K562 (cell line): ENCODE measurements around the gene PLCB4. TPM values are rescaled to one million over a fixed set of nuclear protein-coding genes. Genes with fewer than 3 reads are reported as not detected.

Experiments used
- ATAC-seq: fragments of 200-7000 bp; cut with Tn5 transposase; 3 replicates; pipeline ENCODE4 v1.9.1; 2020; ENCODE audit warnings: moderate library complexity
- BruUV-seq: library from RNA; stranded (reverse); fragments of 400-500 nt; replicated peaks from 2 replicates; lab custom pipeline; 2021; lab: Mats Ljungman, UMichigan
- CTCF ChIA-PET: fragments of 300-600 bp; formaldehyde crosslinking; extraction: SDS; loops from one replicate; lab custom pipeline; 2021; ENCODE audit warnings: low intra/inter-chr PET ratio; lab: Yijun Ruan, JAX
- POLR2A ChIA-PET: fragments of 300-600, 350-650 bp; sonication (Branson Sonifier 250); formaldehyde crosslinking; extraction: SDS; loops from one replicate; lab custom pipeline; 2021; ENCODE audit warnings: antibody characterized with exemption, inconsistent platforms; lab: Yijun Ruan, JAX
- DNase-seq, 4 experiments: peaks; one replicate each; pipeline versions ENCODE4 v3.0.0 to v3.0.0-alpha.2; 2011 to 2018; ENCODE audit warnings: low spot score in 3 of 4, mixed read lengths in 3 of 4; ENCODE audit errors: extremely low read depth in 1 of 4
- FAIRE-seq: peaks from 2 replicates; lab custom pipeline; 2011; peaks lifted over from hg19 to GRCh38; lab: Jason Lieb, UNC
- H2AFZ ChIP-seq: 2 replicates; pipeline ENCODE4 v1.6.0; 2011; ENCODE audit warnings: low read depth, low read length, control low read depth, inconsistent platforms
- H3K27ac ChIP-seq: fragments of 200-600 bp; 3 replicates; pipeline ENCODE4 v1.8.0; 2011; ENCODE audit warnings: low read depth, mild to moderate bottlenecking, control low read depth, inconsistent platforms, low read length, moderate library complexity, mixed read lengths; ENCODE audit errors: extremely low read depth
- H3K27me3 ChIP-seq, 2 experiments: fragments of 300-600 bp in 1 of 2; 2 replicates in 1 of 2; 3 replicates in 1 of 2; pipeline versions ENCODE4 v1.6.0 to v1.8.0; 2011; ENCODE audit warnings: inconsistent platforms in 2 of 2, low read length in 2 of 2, mild to moderate bottlenecking in 1 of 2, mixed read lengths in 1 of 2, moderate library complexity in 1 of 2; ENCODE audit not compliant: control insufficient read depth in 2 of 2, insufficient read depth in 2 of 2
- H3K36me3 ChIP-seq: fragments of 300-600 bp; 3 replicates; pipeline ENCODE4 v1.8.0; 2011; ENCODE audit warnings: mild to moderate bottlenecking, low read length, inconsistent platforms; ENCODE audit not compliant: control insufficient read depth, insufficient read depth
- H3K4me1 ChIP-seq, 2 experiments: fragments of 200-600 bp in 1 of 2; replicated peaks in 1 of 2; 2 replicates in 1 of 2; 3 replicates in 1 of 2; pipeline versions ENCODE4 v1.5.1 to v1.8.0; 2011; ENCODE audit warnings: inconsistent platforms in 2 of 2, low read length in 2 of 2, mild to moderate bottlenecking in 1 of 2, mixed read lengths in 1 of 2, moderate library complexity in 1 of 2; ENCODE audit not compliant: control insufficient read depth in 2 of 2, insufficient read depth in 2 of 2
- H3K4me2 ChIP-seq: 2 replicates; pipeline ENCODE4 v1.6.1; 2011; ENCODE audit warnings: low read length, control low read depth, inconsistent platforms, mixed read lengths; ENCODE audit not compliant: insufficient read depth
- H3K4me3 ChIP-seq: fragments of 200-600 bp; sonication (generic), shearing (Covaris generic); 2 replicates; pipeline ENCODE4 v1.5.1; 2016; ENCODE audit warnings: control low read depth, inconsistent platforms
- H3K79me2 ChIP-seq: fragments of 200-600 bp; 3 replicates; pipeline ENCODE4 v1.8.0; 2011; ENCODE audit warnings: low read length, inconsistent platforms; ENCODE audit not compliant: control insufficient read depth, insufficient read depth
- H3K9ac ChIP-seq, 2 experiments: 2 replicates each; pipeline versions ENCODE4 v1.6.0 to v1.6.1; 2011; ENCODE audit warnings: low read depth in 2 of 2, low read length in 2 of 2, control low read depth in 1 of 2, inconsistent platforms in 1 of 2, mild to moderate bottlenecking in 1 of 2, mixed read lengths in 1 of 2; ENCODE audit not compliant: insufficient read depth in 1 of 2
- H3K9me1 ChIP-seq: one replicate; pipeline ENCODE4 v1.6.0; 2011; ENCODE audit warnings: inconsistent platforms, mild to moderate bottlenecking, low read length, moderate library complexity; ENCODE audit not compliant: control insufficient read depth, insufficient read depth
- H3K9me3 ChIP-seq: replicated peaks from 2 replicates; pipeline ENCODE4 v1.5.1; 2011; ENCODE audit warnings: low read depth, low read length, inconsistent platforms; ENCODE audit not compliant: control insufficient read depth, insufficient read depth
- H4K20me1 ChIP-seq: replicated peaks from 2 replicates; pipeline ENCODE4 v1.6.1; 2011; ENCODE audit warnings: low read length, inconsistent platforms, mixed read lengths; ENCODE audit not compliant: control insufficient read depth, insufficient read depth
- ATF1 ChIP-seq, 2 experiments: fragments of 450-650 bp in 1 of 2; IDR thresholded peaks; 2 replicates each; pipeline ENCODE4 v1.6.1; 2016; ENCODE audit warnings: missing compliant biosample characterization in 1 of 2, missing genetic modification characterization in 1 of 2
- CC2D1A ChIP-seq: fragments of 450-650 bp; IDR thresholded peaks from 2 replicates; pipeline ENCODE4 v1.6.1; 2017; ENCODE audit warnings: mild to moderate bottlenecking
- CHCHD3 ChIP-seq: fragments of 250-450 bp; sonication (Bioruptor Pico); IDR thresholded peaks from 2 replicates; pipeline ENCODE4 v2.1.2; 2022; ENCODE audit warnings: mild to moderate bottlenecking
- DACH1 ChIP-seq: fragments of 450-650 bp; IDR thresholded peaks from 2 replicates; pipeline ENCODE4 v1.6.1; 2018; ENCODE audit not compliant: partially characterized antibody
- KAT8 ChIP-seq: fragments of 450-650 bp; IDR thresholded peaks from 2 replicates; pipeline ENCODE4 v1.6.1; 2016; ENCODE audit warnings: low read depth, mild to moderate bottlenecking
- NBN ChIP-seq: fragments of 450-650 bp; IDR thresholded peaks from 2 replicates; pipeline ENCODE4 v1.6.1; 2016; ENCODE audit warnings: low read depth, mild to moderate bottlenecking
- NFRKB ChIP-seq: fragments of 450-650 bp; IDR thresholded peaks from 2 replicates; pipeline ENCODE4 v1.6.1; 2016; ENCODE audit warnings: low read depth
- SRSF9 ChIP-seq: fragments of 200-400 bp; formaldehyde crosslinking; IDR thresholded peaks from 2 replicates; pipeline ENCODE4 v1.6.1; 2017; ENCODE audit warnings: low read depth, low read length, borderline replicate concordance
- ZC3H8 ChIP-seq: fragments of 450-650 bp; IDR thresholded peaks from 2 replicates; pipeline ENCODE4 v1.6.1; 2017
- ZNF77 ChIP-seq: fragments of 250-450 bp; sonication (Bioruptor Pico); IDR thresholded peaks from 2 replicates; pipeline ENCODE4 v1.5.0; 2020
- WGBS: fragments of 100-300 bp; shearing (Covaris generic); methylation state at CpG from one replicate; pipeline ENCODE4 v1.1.6; 2016; ENCODE audit warnings: low coverage, mixed read lengths; ENCODE audit not compliant: insufficient coverage; ENCODE audit errors: missing lambda C conversion rate; 5-methylcytosine and 5-hydroxymethylcytosine counted together
- in situ Hi-C: fragments of 300-500 bp; cut with MboI; formaldehyde crosslinking; loops from 4 replicates; pipeline ENCODE4 v1.15.0; 2018; ENCODE audit warnings: inconsistent platforms, mixed read lengths
- intact Hi-C: fragments of 100-400 bp; cut with micrococcal nuclease; formaldehyde crosslinking; loops from 2 replicates; pipeline ENCODE4 v1.14.2; 2022
- polyA plus RNA-seq, 8 experiments: library from polyadenylated mRNA; depleted of rRNA in 4 of 8; stranded (reverse) in 5 of 8; unstranded in 3 of 8; fragments of >200 nt; fragmentation: Nextera tagmentation in 2 of 8; fragmentation: Illumina TruSeq in 1 of 8; extraction: Ambion mirVana in 2 of 8; extraction: Trizol in 1 of 8; gene quantifications; 2 replicates each; pipeline versions ENCODE4 v1.2.1 to v1.2.3, GENCODE V29; 2011 to 2014; ENCODE audit warnings: inconsistent platforms in 1 of 8, missing spikeins in 1 of 8
- total RNA-seq, 7 experiments: library from RNA; depleted of rRNA in 6 of 7; stranded (reverse); fragments of >200 nt in 6 of 7; fragmentation: Illumina TruSeq in 2 of 7; extraction: Trizol in 2 of 7; gene quantifications; 2 replicates each; pipeline versions ENCODE4 v1.2.1 to v1.2.3, GENCODE V29; 2011 to 2021; ENCODE audit warnings: low replicate concordance in 1 of 7

The PLCB4 gene
- total and polyA plus RNA-seq, 9 of the 15 experiments (the other 6 are each of a cell fraction or from before 2014, with no cell fraction given), result 0.20 to 2.9 (median 0.52) TPM

DNA sequence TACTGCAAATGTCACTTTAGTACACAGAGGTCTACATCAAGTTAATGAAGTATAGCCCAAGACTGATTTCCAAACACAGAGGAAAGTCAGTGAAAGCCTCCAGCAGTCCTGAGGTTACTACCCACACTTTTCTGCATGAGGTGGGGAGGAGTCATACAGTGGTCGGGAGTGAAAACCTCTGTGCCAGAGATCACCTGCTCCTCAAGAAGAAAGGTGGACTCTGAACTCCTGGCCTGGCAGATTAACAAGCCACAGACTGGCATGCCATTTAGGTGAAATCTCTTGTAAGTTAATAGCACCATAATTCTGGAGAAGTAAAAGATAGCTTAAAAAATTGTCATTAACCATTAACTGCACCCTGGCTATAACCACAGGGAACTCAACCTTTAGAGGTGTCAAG is 320.5 kb downstream of the PLCB4 start (continued):
- TF ChIP-seq NBN (no peak), CHCHD3 (CRISPR knock-in tag) (no peak)

DNA sequence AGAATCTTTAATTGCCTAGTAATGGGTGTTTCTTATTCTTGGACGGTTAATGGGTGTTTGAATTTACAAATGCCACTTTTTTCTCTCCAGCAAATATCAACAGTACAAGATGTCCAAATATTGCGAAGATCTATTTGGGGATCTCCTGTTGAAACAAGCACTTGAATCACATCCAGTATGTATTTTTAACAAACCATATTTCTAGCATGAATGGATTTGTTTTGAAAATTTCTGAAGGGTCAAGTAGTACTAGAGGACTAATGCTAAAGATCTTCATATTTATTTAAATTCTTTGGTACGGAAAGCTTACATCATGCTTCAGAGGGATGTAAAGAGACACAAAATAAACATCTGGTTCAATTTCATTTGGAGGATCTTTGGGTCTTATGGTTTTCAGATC is 321.6 kb downstream of the PLCB4 start:
- Histone ChIP-seq H3K79me2 (no peaks in the 10 kb centered on the region), H3K4me2 (no peak overlapping the region), H3K27ac (no peak overlapping the region), H3K36me3 (no peaks in the 10 kb centered on the region), H3K9ac (no peak overlapping the region), H3K4me3 (no peak overlapping the region), H3K9me3 (no peaks in the 10 kb centered on the region), H3K27me3 (no peaks in the 10 kb centered on the region), H3K9me1 (no peaks in the 10 kb centered on the region), H3K4me1 (no peaks in the 10 kb centered on the region), H4K20me1 (no peaks in the 10 kb centered on the region), H2AFZ (no peak overlapping the region)
- WGBS, result 0% methylated on average over 3 of the region's 3 CpGs
- CTCF ChIA-PET, result no interaction called here
- POLR2A ChIA-PET, result no interaction called here
- ATAC-seq (no peak), DNase-seq (no peak), FAIRE-seq (no peak)
- BruUV-seq, result no TSS peak
- in situ Hi-C loops, result no loop called here
- TF ChIP-seq SRSF9, result no peak
- no peak for TF ChIP-seq ZNF77 (CRISPR knock-in tag)
- TF ChIP-seq NFRKB, result no peak
- TF ChIP-seq CC2D1A, result no peak
- no peak for TF ChIP-seq ATF1 (CRISPR knock-in tag; IDR thresholded peaks at IDR 0.05)
- TF ChIP-seq ATF1 (tag; IDR thresholded peaks at IDR 0.05), result no peak
- TF ChIP-seq KAT8, result no peak
- no peak for TF ChIP-seq DACH1
- no peak for TF ChIP-seq ZC3H8
- intact Hi-C loops, result no loop called here
